PC-3 (cell line): ENCODE measurements around the gene TIGD1.

Experiments
- EZH2 ChIP-seq: fragments of 300-600 bp; sonication (generic); IDR thresholded peaks from one replicate; pipeline ENCODE4 v1.6.1; 2017; ENCODE audit warnings: antibody characterized with exemption, mild to moderate bottlenecking, low read length; ENCODE audit not compliant: unreplicated experiment
- EZH2phosphoT487 ChIP-seq: fragments of 300-600 bp; sonication (generic); IDR thresholded peaks from 2 replicates; pipeline ENCODE4 v1.6.1; 2018; ENCODE audit warnings: mild to moderate bottlenecking, antibody characterized with exemption, low read length, borderline replicate concordance
- TF ChIP-seq, protein P1 (sequence below): fragments of 300-600 bp; sonication (generic); conservative IDR thresholded peaks from 2 replicates; pipeline ENCODE4 v1.5.1; 2017; ENCODE audit warnings: antibody characterized with exemption, low read depth, mild to moderate bottlenecking, low read length

DNA sequence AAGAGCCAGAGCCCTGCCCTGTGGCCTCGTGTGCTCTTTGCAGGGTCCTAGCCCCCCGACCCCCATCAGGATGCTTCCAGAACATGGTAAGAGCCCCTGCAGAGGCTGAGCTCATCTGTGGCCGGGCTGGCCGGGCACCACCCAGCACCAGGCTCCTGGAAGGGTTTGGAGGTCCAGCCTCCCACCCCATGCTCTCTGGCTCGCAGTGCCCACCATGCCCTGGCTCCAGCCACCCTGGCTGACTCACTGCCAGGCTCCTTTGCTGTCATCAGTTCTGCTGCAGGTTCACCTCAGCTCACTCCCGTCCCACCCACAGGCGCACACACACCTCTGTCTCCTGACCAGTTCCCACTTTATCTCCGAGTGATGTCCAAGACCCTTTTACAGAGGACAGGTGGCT lies 37.7 kb upstream of the TIGD1 start:
- TF ChIP-seq, protein P1, sequence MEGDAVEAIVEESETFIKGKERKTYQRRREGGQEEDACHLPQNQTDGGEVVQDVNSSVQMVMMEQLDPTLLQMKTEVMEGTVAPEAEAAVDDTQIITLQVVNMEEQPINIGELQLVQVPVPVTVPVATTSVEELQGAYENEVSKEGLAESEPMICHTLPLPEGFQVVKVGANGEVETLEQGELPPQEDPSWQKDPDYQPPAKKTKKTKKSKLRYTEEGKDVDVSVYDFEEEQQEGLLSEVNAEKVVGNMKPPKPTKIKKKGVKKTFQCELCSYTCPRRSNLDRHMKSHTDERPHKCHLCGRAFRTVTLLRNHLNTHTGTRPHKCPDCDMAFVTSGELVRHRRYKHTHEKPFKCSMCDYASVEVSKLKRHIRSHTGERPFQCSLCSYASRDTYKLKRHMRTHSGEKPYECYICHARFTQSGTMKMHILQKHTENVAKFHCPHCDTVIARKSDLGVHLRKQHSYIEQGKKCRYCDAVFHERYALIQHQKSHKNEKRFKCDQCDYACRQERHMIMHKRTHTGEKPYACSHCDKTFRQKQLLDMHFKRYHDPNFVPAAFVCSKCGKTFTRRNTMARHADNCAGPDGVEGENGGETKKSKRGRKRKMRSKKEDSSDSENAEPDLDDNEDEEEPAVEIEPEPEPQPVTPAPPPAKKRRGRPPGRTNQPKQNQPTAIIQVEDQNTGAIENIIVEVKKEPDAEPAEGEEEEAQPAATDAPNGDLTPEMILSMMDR: no peak
- TF ChIP-seq EZH2phosphoT487: no peak
- no peak for TF ChIP-seq EZH2
